ENCODE results near the gene MARCHF11.

- TF ChIP-seq CTCF (IDR thresholded peaks at IDR 0.05) (no peak), POLR2A (IDR thresholded peaks at IDR 0.05) (no peak), EP300 (IDR thresholded peaks at IDR 0.05) (no peak)
Observed at GRCh38 chr5:16180789-16181082, 1.1 kb upstream of the MARCHF11 start.

Data from upper lobe of left lung (tissue), 4 donors.